Heart left ventricle (tissue), 13 donors: Measurements from ENCODE around the gene CREBRF.
"Not testable (repeated sequence)": the region's sequence is repeated elsewhere in the genome, so short reads cannot be mapped to it uniquely, and the experiment has no call there.

Experiments used
- CTCF ChIP-seq, 12 donors: fragments of 200-600 bp; sonication (generic) in 4 of 12; IDR thresholded peaks; one replicate each; pipeline versions ENCODE4 v1.5.0 to v1.8.0; 2018 to 2022; ENCODE audit warnings: antibody characterized with exemption in 12 of 12, mild to moderate bottlenecking in 5 of 12
- POLR2A ChIP-seq, 2 donors: fragments of 450-650 bp; IDR thresholded peaks; one replicate each; pipeline ENCODE4 v1.6.1; 2017; ENCODE audit warnings: antibody characterized with exemption in 2 of 2, mild to moderate bottlenecking in 2 of 2, moderate library complexity in 2 of 2
- donor health status: ischemic (EF 13 %, LVEDD 7.1; RV severe dilation, severe dysfunction).
- donor health status: DM: no; HTN: yes; CAD: no.
- donor health status: DM: no; HTN: no; CAD: no.
- donor health status: ischemic (EF 25% LVEDD 6.9; RV normal size, moderate dysfunction).
- donor health status: ischemic (EF 25% LVEDD 5.7; RV mildly dilated, moderate dysfunction).
- donor health status: ischemic (EF 35%, LVEDD 5.7; RV mildly dilated, moderate dysfunction).
- donor health status: nonischemic (EF 11% LVEDD 7.7; RV severe dilation, severe dysfunction).
- donor health status: DM: yes; HTN: yes; CAD: no.
- donor health status: PGD.
- donor health status: ischemic (EF 29% LVEDD 5.4; RV normal size, mild dysfunction).
- donor health status: nonischemic (EF 23%, LVEDD 6.1; RV moderate dilation, normal function).

GRCh38 chr5:173132166-173132565 lies 76.0 kb downstream of the CREBRF start:
- not testable (repeated sequence) for TF ChIP-seq CTCF, POLR2A (IDR thresholded peaks at IDR 0.05)
